ENCODE data around the gene KCNG4. TPM values are rescaled to one million over a fixed set of nuclear protein-coding genes. Genes with fewer than 3 reads are reported as not detected.

KCNG4 gene
- total RNA-seq, 1 donor from 2014 or later: not detected

- peaks cover 14% of the 10 kb centered on the region for H3K27me3 ChIP-seq (ENCODE audit: control insufficient read depth, insufficient read depth, low read length)
- H3K4me3 ChIP-seq (ENCODE audit: low read depth, low read length): no peak overlapping the region
- no peak for TF ChIP-seq CTCF (IDR thresholded peaks at IDR 0.05; ENCODE audit: insufficient read depth, low read length, poor library complexity, severe bottlenecking)
- no peak for DNase-seq (ENCODE audit: low read depth)
- no peaks in the 10 kb centered on the region for H3K36me3 ChIP-seq (ENCODE audit: control insufficient read depth, insufficient read depth, low read length)
These were observed 14.2 kb upstream of the KCNG4 start for GRCh38 chr16:84254062-84254461.

DNA sequence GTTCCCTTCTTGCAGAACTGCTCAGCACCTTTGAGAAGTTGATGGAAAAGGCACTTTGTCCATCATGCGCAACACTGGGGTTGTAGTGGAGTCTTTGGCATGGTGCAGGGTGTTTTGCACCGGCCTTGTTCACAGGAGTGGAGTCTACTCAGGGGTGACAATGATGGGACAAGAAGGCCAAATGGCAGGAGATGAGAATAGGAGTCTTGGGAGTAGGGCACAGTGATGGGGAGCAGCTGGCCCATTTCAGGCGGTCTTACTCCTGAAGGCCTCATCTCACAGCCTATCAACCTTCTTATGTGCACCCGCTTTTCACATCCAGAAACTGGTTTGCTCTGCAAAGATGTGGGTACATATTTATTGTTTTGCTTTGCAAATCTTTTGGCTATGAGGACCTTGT, 13.4 kb upstream of the KCNG4 start:
- no peak overlapping the region for H3K4me3 ChIP-seq (ENCODE audit: low read depth, low read length)
- no peaks in the 10 kb centered on the region for H3K36me3 ChIP-seq (ENCODE audit: control insufficient read depth, insufficient read depth, low read length)
- H3K27me3 ChIP-seq (ENCODE audit: control insufficient read depth, insufficient read depth, low read length): peaks cover 13% of the 10 kb centered on the region
- no peak for TF ChIP-seq CTCF (IDR thresholded peaks at IDR 0.05; ENCODE audit: insufficient read depth, low read length, poor library complexity, severe bottlenecking)
- no peak for DNase-seq (ENCODE audit: low read depth)

- no peaks in the 10 kb centered on the region for H3K36me3 ChIP-seq (ENCODE audit: control insufficient read depth, insufficient read depth, low read length)
- no peak for DNase-seq (ENCODE audit: low read depth)
- H3K4me3 ChIP-seq (ENCODE audit: low read depth, low read length): no peak overlapping the region
- peaks cover 13% of the 10 kb centered on the region for H3K27me3 ChIP-seq (ENCODE audit: control insufficient read depth, insufficient read depth, low read length)
- TF ChIP-seq CTCF (IDR thresholded peaks at IDR 0.05; ENCODE audit: insufficient read depth, low read length, poor library complexity, severe bottlenecking): no peak
These were observed 12.4 kb upstream of the KCNG4 start for GRCh38 chr16:84252184-84252583.

- peak; percentile 31 for DNase-seq (ENCODE audit: low read depth)
- no peak for TF ChIP-seq CTCF (IDR thresholded peaks at IDR 0.05; ENCODE audit: insufficient read depth, low read length, poor library complexity, severe bottlenecking)
- Histone ChIP-seq H3K36me3 (ENCODE audit: control insufficient read depth, insufficient read depth, low read length) (no peaks in the 10 kb centered on the region), H3K27me3 (ENCODE audit: control insufficient read depth, insufficient read depth, low read length) (peaks cover 9% of the 10 kb centered on the region), H3K4me3 (ENCODE audit: low read depth, low read length) (no peak overlapping the region)
These were observed 8.0 kb upstream of the KCNG4 start for GRCh38 chr16:84247844-84248243.

GRCh38 chr16:84247331-84247730, 7.5 kb upstream of the KCNG4 start:
- no peak for TF ChIP-seq CTCF (IDR thresholded peaks at IDR 0.05; ENCODE audit: insufficient read depth, low read length, poor library complexity, severe bottlenecking)
- Histone ChIP-seq H3K36me3 (ENCODE audit: control insufficient read depth, insufficient read depth, low read length) (no peaks in the 10 kb centered on the region), H3K4me3 (ENCODE audit: low read depth, low read length) (no peak overlapping the region), H3K27me3 (ENCODE audit: control insufficient read depth, insufficient read depth, low read length) (peaks cover 10% of the 10 kb centered on the region)
- no peak for DNase-seq (ENCODE audit: low read depth)

GRCh38 chr16:84246679-84247077, 6.9 kb upstream of the KCNG4 start:
- no peaks in the 10 kb centered on the region for H3K36me3 ChIP-seq (ENCODE audit: control insufficient read depth, insufficient read depth, low read length)
- H3K27me3 ChIP-seq (ENCODE audit: control insufficient read depth, insufficient read depth, low read length): peaks cover 7% of the 10 kb centered on the region
- TF ChIP-seq CTCF (IDR thresholded peaks at IDR 0.05; ENCODE audit: insufficient read depth, low read length, poor library complexity, severe bottlenecking): no peak
- DNase-seq (ENCODE audit: low read depth): no peak
- H3K4me3 ChIP-seq (ENCODE audit: low read depth, low read length): no peak overlapping the region

Measured in kidney epithelial cell (primary cell).